ENCODE measurements around the gene NARS2. TPM values are rescaled to one million over a fixed set of nuclear protein-coding genes. Genes with fewer than 3 reads are reported as not detected.

Gene NARS2
- total and polyA plus RNA-seq, 2 donors (not counting 1 experiment from before 2014, with no cell fraction given): 13.2 to 15.7 TPM

DNA sequence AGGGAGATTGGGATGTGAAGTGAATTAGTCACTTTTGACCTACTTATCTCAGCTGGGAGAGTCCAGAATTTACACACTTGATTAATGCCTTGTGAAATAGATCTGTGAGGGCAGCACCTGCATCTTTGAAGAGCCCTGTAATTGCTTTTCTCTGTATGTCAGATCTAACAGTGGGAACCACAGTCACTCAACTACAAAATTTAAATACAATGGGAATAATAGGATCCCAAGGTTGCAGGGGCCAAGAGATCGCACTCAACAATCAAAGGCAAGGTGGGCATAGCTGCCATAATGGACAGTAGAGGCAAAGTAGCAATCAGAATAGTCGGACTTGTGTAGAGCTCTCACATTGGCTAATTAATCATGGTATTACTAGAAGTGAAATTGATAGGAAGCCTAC, 45.5 kb upstream of the NARS2 start:
- Histone ChIP-seq H2AFZ (ENCODE audit: low read length) (no peak overlapping the region), H3K27ac (ENCODE audit: insufficient read depth, low read length) (no peak overlapping the region), H4K20me1 (ENCODE audit: control insufficient read depth, extremely low read depth, insufficient read depth, low read length) (no peaks in the 10 kb centered on the region), H3K4me3 (replicated peaks in 1 of 4; ENCODE audit: control extremely low read depth in 1 of 4, insufficient read depth in 1 of 4, low read depth in 3 of 4, low read length in 4 of 4) (no peak overlapping the region), H3K36me3 (ENCODE audit: control insufficient read depth, insufficient read depth, low read length) (no peaks in the 10 kb centered on the region), H3K9ac (ENCODE audit: insufficient read depth, low read length) (no peak overlapping the region), H3K9me3 (ENCODE audit: control insufficient read depth, insufficient read depth, low read depth, low read length) (no peaks in the 10 kb centered on the region), H3K79me2 (ENCODE audit: control insufficient read depth, insufficient read depth, low read length) (no peaks in the 10 kb centered on the region), H3K4me2 (ENCODE audit: extremely low read depth, insufficient read depth, low read length) (no peak overlapping the region), H3K4me1 (ENCODE audit: control insufficient read depth, extremely low read depth, insufficient read depth, low read length) (no peaks in the 10 kb centered on the region), H3K27me3 (ENCODE audit: control insufficient read depth, insufficient read depth, low read length) (no peaks in the 10 kb centered on the region)
- TF ChIP-seq, protein P1, sequence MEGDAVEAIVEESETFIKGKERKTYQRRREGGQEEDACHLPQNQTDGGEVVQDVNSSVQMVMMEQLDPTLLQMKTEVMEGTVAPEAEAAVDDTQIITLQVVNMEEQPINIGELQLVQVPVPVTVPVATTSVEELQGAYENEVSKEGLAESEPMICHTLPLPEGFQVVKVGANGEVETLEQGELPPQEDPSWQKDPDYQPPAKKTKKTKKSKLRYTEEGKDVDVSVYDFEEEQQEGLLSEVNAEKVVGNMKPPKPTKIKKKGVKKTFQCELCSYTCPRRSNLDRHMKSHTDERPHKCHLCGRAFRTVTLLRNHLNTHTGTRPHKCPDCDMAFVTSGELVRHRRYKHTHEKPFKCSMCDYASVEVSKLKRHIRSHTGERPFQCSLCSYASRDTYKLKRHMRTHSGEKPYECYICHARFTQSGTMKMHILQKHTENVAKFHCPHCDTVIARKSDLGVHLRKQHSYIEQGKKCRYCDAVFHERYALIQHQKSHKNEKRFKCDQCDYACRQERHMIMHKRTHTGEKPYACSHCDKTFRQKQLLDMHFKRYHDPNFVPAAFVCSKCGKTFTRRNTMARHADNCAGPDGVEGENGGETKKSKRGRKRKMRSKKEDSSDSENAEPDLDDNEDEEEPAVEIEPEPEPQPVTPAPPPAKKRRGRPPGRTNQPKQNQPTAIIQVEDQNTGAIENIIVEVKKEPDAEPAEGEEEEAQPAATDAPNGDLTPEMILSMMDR (conservative IDR thresholded peaks at IDR 0.05 in 1 of 2, IDR thresholded peaks at IDR 0.05 in 1 of 2; ENCODE audit: low read depth in 1 of 2, low read length in 2 of 2): no peak
- no peak for TF ChIP-seq EZH2 (IDR thresholded peaks at IDR 0.05; ENCODE audit: low read length, missing control alignments)
- no peak for DNase-seq (ENCODE audit: low read depth in 2 of 2)

DNA sequence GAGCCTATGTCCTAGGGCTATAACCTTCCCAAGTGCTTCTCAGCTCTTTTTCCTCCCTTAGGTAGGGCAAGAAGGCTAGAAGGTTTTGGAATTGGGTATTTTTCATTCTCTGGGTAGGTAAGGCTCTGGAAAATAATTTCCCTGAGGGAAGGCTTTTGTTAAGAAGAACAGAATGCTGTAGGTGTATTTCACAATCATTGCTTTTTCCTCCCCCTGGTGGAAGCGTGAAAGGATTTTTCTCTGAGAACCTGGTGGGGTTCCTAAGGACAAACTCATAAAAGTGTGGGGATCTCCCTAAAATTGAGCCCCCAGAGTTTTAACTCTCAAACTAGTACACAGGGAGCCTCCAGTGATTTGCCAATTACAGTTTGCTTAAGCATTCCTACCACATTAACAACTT, 41.1 kb upstream of the NARS2 start:
- Histone ChIP-seq H2AFZ (ENCODE audit: low read length) (no peak overlapping the region), H3K27me3 (ENCODE audit: control insufficient read depth, insufficient read depth, low read length) (no peaks in the 10 kb centered on the region), H3K36me3 (ENCODE audit: control insufficient read depth, insufficient read depth, low read length) (no peaks in the 10 kb centered on the region), H3K79me2 (ENCODE audit: control insufficient read depth, insufficient read depth, low read length) (no peaks in the 10 kb centered on the region), H3K4me2 (ENCODE audit: extremely low read depth, insufficient read depth, low read length) (no peak overlapping the region), H4K20me1 (ENCODE audit: control insufficient read depth, extremely low read depth, insufficient read depth, low read length) (no peaks in the 10 kb centered on the region), H3K9me3 (ENCODE audit: control insufficient read depth, insufficient read depth, low read depth, low read length) (no peaks in the 10 kb centered on the region), H3K9ac (ENCODE audit: insufficient read depth, low read length) (no peak overlapping the region), H3K4me3 (replicated peaks in 1 of 4; ENCODE audit: control extremely low read depth in 1 of 4, insufficient read depth in 1 of 4, low read depth in 3 of 4, low read length in 4 of 4) (no peak overlapping the region), H3K4me1 (ENCODE audit: control insufficient read depth, extremely low read depth, insufficient read depth, low read length) (no peaks in the 10 kb centered on the region), H3K27ac (ENCODE audit: insufficient read depth, low read length) (no peak overlapping the region)
- TF ChIP-seq EZH2 (IDR thresholded peaks at IDR 0.05; ENCODE audit: low read length, missing control alignments): no peak
- TF ChIP-seq, protein P1 (conservative IDR thresholded peaks at IDR 0.05 in 1 of 2, IDR thresholded peaks at IDR 0.05 in 1 of 2; ENCODE audit: low read depth in 1 of 2, low read length in 2 of 2): no peak
- no peak for DNase-seq (ENCODE audit: low read depth in 2 of 2)

DNA sequence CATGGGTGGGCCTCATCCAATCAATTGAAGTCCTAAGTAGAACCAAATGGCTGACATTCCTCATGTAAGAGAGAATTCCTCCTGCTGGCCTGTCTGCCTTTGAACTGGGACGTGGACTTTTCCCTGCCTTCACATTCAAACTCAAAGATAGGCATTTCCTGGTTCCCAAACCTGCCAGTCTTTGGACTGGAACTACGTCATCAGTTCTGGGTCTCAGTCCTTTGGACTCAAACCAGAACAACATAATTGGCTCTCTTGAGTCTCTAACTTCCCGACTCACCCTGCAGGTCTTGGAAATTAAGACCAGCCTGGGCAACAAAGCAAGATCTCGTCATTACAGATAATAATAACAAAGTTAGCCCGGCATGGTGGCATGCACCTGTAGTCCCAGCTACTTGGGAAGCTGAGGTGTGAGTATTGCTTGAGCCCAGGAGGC, 38.7 kb upstream of the NARS2 start:
- Histone ChIP-seq H3K4me2 (ENCODE audit: extremely low read depth, insufficient read depth, low read length) (no peak overlapping the region), H2AFZ (ENCODE audit: low read length) (no peak overlapping the region), H3K4me3 (replicated peaks in 1 of 4; ENCODE audit: control extremely low read depth in 1 of 4, insufficient read depth in 1 of 4, low read depth in 3 of 4, low read length in 4 of 4) (no peak overlapping the region), H3K27me3 (ENCODE audit: control insufficient read depth, insufficient read depth, low read length) (no peaks in the 10 kb centered on the region), H3K9me3 (ENCODE audit: control insufficient read depth, insufficient read depth, low read depth, low read length) (no peaks in the 10 kb centered on the region), H3K9ac (ENCODE audit: insufficient read depth, low read length) (no peak overlapping the region), H3K79me2 (ENCODE audit: control insufficient read depth, insufficient read depth, low read length) (no peaks in the 10 kb centered on the region), H4K20me1 (ENCODE audit: control insufficient read depth, extremely low read depth, insufficient read depth, low read length) (no peaks in the 10 kb centered on the region), H3K27ac (ENCODE audit: insufficient read depth, low read length) (no peak overlapping the region), H3K4me1 (ENCODE audit: control insufficient read depth, extremely low read depth, insufficient read depth, low read length) (no peaks in the 10 kb centered on the region), H3K36me3 (ENCODE audit: control insufficient read depth, insufficient read depth, low read length) (no peaks in the 10 kb centered on the region)
- TF ChIP-seq, protein P1 (conservative IDR thresholded peaks at IDR 0.05 in 1 of 2, IDR thresholded peaks at IDR 0.05 in 1 of 2; ENCODE audit: low read depth in 1 of 2, low read length in 2 of 2): no peak
- no peak for TF ChIP-seq EZH2 (IDR thresholded peaks at IDR 0.05; ENCODE audit: low read length, missing control alignments)
- DNase-seq (ENCODE audit: low read depth in 2 of 2): no peak

All from fibroblast of lung (primary cell).